Measurements from ENCODE around the gene TUBA4A. TPM values are rescaled to one million over a fixed set of nuclear protein-coding genes. Genes with fewer than 3 reads are reported as not detected.
A peak's percentile ranks its signal among the peaks of the same experiment; 100 is the strongest.

TUBA4A gene
- total and polyA plus RNA-seq, 9 of the 15 experiments (the other 6 are each of a cell fraction or from before 2014, with no cell fraction given), result 25.1 to 174 (median 42.4) TPM

- TF ChIP-seq ELK3 (CRISPR knock-in tag; IDR thresholded peaks at IDR 0.05) (no peak), CREB5 (CRISPR knock-in tag; IDR thresholded peaks at IDR 0.05) (no peak), EP300 (IDR thresholded peaks at IDR 0.05; ENCODE audit: low read length) (0 out of 2 replicates have a peak, but pooled peaks have one; percentile 7), CCAR2 (IDR thresholded peaks at IDR 0.05; ENCODE audit: low read depth, low read length) (no peak), ZNF592 (IDR thresholded peaks at IDR 0.05) (peak; percentile 91), BRF1 (IDR thresholded peaks at IDR 0.05; ENCODE audit: borderline replicate concordance, extremely low read depth, insufficient read length) (no peak), FOXM1 (IDR thresholded peaks at IDR 0.05; ENCODE audit: low read depth) (no peak), FOXM1 (CRISPR knock-in tag; IDR thresholded peaks at IDR 0.05; ENCODE audit: low read depth) (no peak), FOSL1 (tag; conservative IDR thresholded peaks at IDR 0.05) (0 out of 2 replicates have a peak, but pooled peaks have one; percentile 27), SMC3 (conservative IDR thresholded peaks at IDR 0.05; ENCODE audit: insufficient read depth, low read depth, low read length) (peak; percentile 80), L3MBTL2 (IDR thresholded peaks at IDR 0.05) (peak; percentile 88), HNRNPL (IDR thresholded peaks at IDR 0.05; ENCODE audit: low read depth, low read length) (no peak), BRF2 (IDR thresholded peaks at IDR 0.05; ENCODE audit: borderline replicate concordance, insufficient read depth, insufficient read length) (no peak), SREBF2 (CRISPR knock-in tag; IDR thresholded peaks at IDR 0.05) (no peak)
Measured at GRCh38 chr2:219294356-219295351, 40.9 kb upstream of the TUBA4A start (continued).
